ES-I3 (cell line): Measurements from ENCODE around the gene AIDA.
"Not testable (repeated sequence)": the region's sequence is repeated elsewhere in the genome, so short reads cannot be mapped to it uniquely, and the experiment has no call there.

ENCODE experiments used
- H3K36me3 ChIP-seq: 2 replicates; pipeline ENCODE4 v1.6.1; 2013; ENCODE audit warnings: mild to moderate bottlenecking, low read length, control low read depth, moderate library complexity; ENCODE audit not compliant: insufficient read depth
- H3K4me1 ChIP-seq: 2 replicates; pipeline ENCODE4 v1.6.1; 2013; ENCODE audit warnings: mild to moderate bottlenecking, control low read depth, low read length; ENCODE audit not compliant: insufficient read depth
- H3K9ac ChIP-seq: 2 replicates; pipeline ENCODE4 v1.6.1; 2013; ENCODE audit warnings: low read depth, mild to moderate bottlenecking, low read length, moderate library complexity
- H3K9me3 ChIP-seq: 2 replicates; pipeline ENCODE4 v1.6.1; 2013; ENCODE audit warnings: mild to moderate bottlenecking, low read length, moderate library complexity; ENCODE audit not compliant: control insufficient read depth, insufficient read depth

Gene AIDA

GRCh38 chr1:222696741-222697140 lies 15.6 kb downstream of the AIDA start:
- Histone ChIP-seq H3K36me3 (peaks cover 3% of the 10 kb centered on the region; the same call in 1 of the 2 replicates), H3K9me3 (no peaks in the 10 kb centered on the region), H3K4me1 (no peaks in the 10 kb centered on the region), H3K9ac (no peak overlapping the region)

- no peaks in the 10 kb centered on the region for H3K4me1 ChIP-seq
- 0 out of 2 replicates have a peak, but pooled peaks cover under 1% of the 10 kb centered on the region for H3K36me3 ChIP-seq
- no peaks in the 10 kb centered on the region for H3K9me3 ChIP-seq
- H3K9ac ChIP-seq: no peak overlapping the region
These were observed 17.4 kb downstream of the AIDA start for GRCh38 chr1:222694927-222695326.

GRCh38 chr1:222691016-222691415 lies 21.3 kb downstream of the AIDA start:
- Histone ChIP-seq H3K4me1 (no peaks in the 10 kb centered on the region), H3K36me3 (0 out of 2 replicates have a peak, but pooled peaks cover 3% of the 10 kb centered on the region), H3K9me3 (no peaks in the 10 kb centered on the region), H3K9ac (no peak overlapping the region)

GRCh38 chr1:222680080-222680479 lies 32.2 kb downstream of the AIDA start:
- no peaks in the 10 kb centered on the region for H3K36me3 ChIP-seq
- H3K4me1 ChIP-seq: no peaks in the 10 kb centered on the region
- no peak overlapping the region for H3K9ac ChIP-seq
- no peaks in the 10 kb centered on the region for H3K9me3 ChIP-seq

GRCh38 chr1:222670110-222670509 lies 42.2 kb downstream of the AIDA start:
- Histone ChIP-seq H3K9ac (no peak overlapping the region), H3K36me3 (peaks cover 14% of the 10 kb centered on the region), H3K9me3 (no peaks in the 10 kb centered on the region), H3K4me1 (no peaks in the 10 kb centered on the region)

GRCh38 chr1:222669107-222669506 lies 43.2 kb downstream of the AIDA start:
- H3K36me3 ChIP-seq: peaks cover 18% of the 10 kb centered on the region
- H3K9ac ChIP-seq, H3K9me3 ChIP-seq, H3K4me1 ChIP-seq: not testable (repeated sequence)

- H3K36me3 ChIP-seq: peaks cover 21% of the 10 kb centered on the region
- not testable (repeated sequence) for H3K9me3 ChIP-seq, H3K9ac ChIP-seq, H3K4me1 ChIP-seq
These were observed 44.1 kb downstream of the AIDA start for GRCh38 chr1:222668184-222668583.

GRCh38 chr1:222665964-222666363 lies 46.3 kb downstream of the AIDA start:
- H3K9ac ChIP-seq: no peak overlapping the region
- H3K4me1 ChIP-seq: no peaks in the 10 kb centered on the region
- H3K9me3 ChIP-seq: no peaks in the 10 kb centered on the region
- H3K36me3 ChIP-seq: peaks cover 24% of the 10 kb centered on the region; the same call in 1 of the 2 replicates

GRCh38 chr1:222663431-222663934 lies 48.8 kb downstream of the AIDA start:
- Histone ChIP-seq H3K9ac (no peak overlapping the region), H3K36me3 (peaks cover 27% of the 10 kb centered on the region), H3K9me3 (no peaks in the 10 kb centered on the region), H3K4me1 (no peaks in the 10 kb centered on the region)

GRCh38 chr1:222657899-222658298 lies 54.4 kb downstream of the AIDA start:
- H3K9me3 ChIP-seq: no peaks in the 10 kb centered on the region
- H3K9ac ChIP-seq: no peak overlapping the region
- H3K4me1 ChIP-seq: no peaks in the 10 kb centered on the region
- H3K36me3 ChIP-seq: peaks cover 23% of the 10 kb centered on the region

GRCh38 chr1:222656391-222657155 lies 55.7 kb downstream of the AIDA start:
- H3K9me3 ChIP-seq: no peaks in the 10 kb centered on the region
- no peaks in the 10 kb centered on the region for H3K4me1 ChIP-seq
- H3K36me3 ChIP-seq: peaks cover 17% of the 10 kb centered on the region
- no peak overlapping the region for H3K9ac ChIP-seq

- H3K4me1 ChIP-seq: no peaks in the 10 kb centered on the region
- peaks cover 14% of the 10 kb centered on the region for H3K36me3 ChIP-seq
- H3K9me3 ChIP-seq: no peaks in the 10 kb centered on the region
- no peak overlapping the region for H3K9ac ChIP-seq
These were observed 57.4 kb downstream of the AIDA start for GRCh38 chr1:222654849-222655248.

- no peaks in the 10 kb centered on the region for H3K4me1 ChIP-seq
- no peak overlapping the region for H3K9ac ChIP-seq
- H3K36me3 ChIP-seq: peaks cover 14% of the 10 kb centered on the region
- H3K9me3 ChIP-seq: no peaks in the 10 kb centered on the region
These were observed 59.0 kb downstream of the AIDA start for GRCh38 chr1:222653178-222653827.

GRCh38 chr1:222652676-222653075 lies 59.6 kb downstream of the AIDA start:
- H3K4me1 ChIP-seq: no peaks in the 10 kb centered on the region
- no peak overlapping the region for H3K9ac ChIP-seq
- no peaks in the 10 kb centered on the region for H3K9me3 ChIP-seq
- H3K36me3 ChIP-seq: peaks cover 12% of the 10 kb centered on the region; the same call in 1 of the 2 replicates

- Histone ChIP-seq H3K9ac (peak overlapping the region; percentile 71), H3K4me1 (no peaks in the 10 kb centered on the region), H3K9me3 (no peaks in the 10 kb centered on the region), H3K36me3 (no peaks in the 10 kb centered on the region)
These were observed 67.7 kb downstream of the AIDA start for GRCh38 chr1:222644636-222644980.
